GM12875 (cell line): ENCODE results near the gene SPTLC1.
"Not testable (repeated sequence)": the region's sequence is repeated elsewhere in the genome, so short reads cannot be mapped to it uniquely, and the experiment has no call there.

Source experiments
- H3K4me3 ChIP-seq: one replicate; pipeline ENCODE4 v1.5.1; 2011; ENCODE audit warnings: low read depth, low read length, control low read depth
- CTCF ChIP-seq: IDR thresholded peaks from 2 replicates; pipeline ENCODE4 v1.5.1; 2011; ENCODE audit warnings: low read depth, mild to moderate bottlenecking, control low read depth, inconsistent platforms, low read length, moderate library complexity, borderline replicate concordance; ENCODE audit not compliant: insufficient read depth

The SPTLC1 gene

GRCh38 chr9:92120138-92120537 lies 4.9 kb upstream of the SPTLC1 start:
- TF ChIP-seq CTCF: no peak
- no peak overlapping the region for H3K4me3 ChIP-seq

- no peak overlapping the region for H3K4me3 ChIP-seq
- no peak for TF ChIP-seq CTCF
These were observed 4.4 kb upstream of the SPTLC1 start for GRCh38 chr9:92119586-92119985.

GRCh38 chr9:92108122-92108521 lies 7.1 kb downstream of the SPTLC1 start:
- no peak for TF ChIP-seq CTCF
- H3K4me3 ChIP-seq: no peak overlapping the region

GRCh38 chr9:92105446-92106225 lies 9.6 kb downstream of the SPTLC1 start:
- H3K4me3 ChIP-seq: not testable (repeated sequence)

GRCh38 chr9:92103601-92104000 lies 11.6 kb downstream of the SPTLC1 start:
- H3K4me3 ChIP-seq: not testable (repeated sequence)

- TF ChIP-seq CTCF: no peak
- H3K4me3 ChIP-seq: no peak overlapping the region
These were observed 14.8 kb downstream of the SPTLC1 start for GRCh38 chr9:92100237-92100911.

- no peak for TF ChIP-seq CTCF
- no peak overlapping the region for H3K4me3 ChIP-seq
These were observed 16.6 kb downstream of the SPTLC1 start for GRCh38 chr9:92098638-92099037.

- H3K4me3 ChIP-seq: no peak overlapping the region
- no peak for TF ChIP-seq CTCF
These were observed 17.2 kb downstream of the SPTLC1 start for GRCh38 chr9:92097997-92098482.
